Esophagus muscularis mucosa (tissue), 4 donors: Measurements from ENCODE around the gene HHLA2. TPM values are rescaled to one million over a fixed set of nuclear protein-coding genes. Genes with fewer than 3 reads are reported as not detected.

Source experiments
- DNase-seq: peaks from one replicate; pipeline ENCODE4 v3.0.0-alpha.2; 2017; ENCODE audit errors: extremely low spot score
- H3K27ac ChIP-seq, 4 donors: fragments of 200-600 bp; sonication (generic); replicated peaks in 1 of 4; 1 replicate in 3 of 4; 2 replicates in 1 of 4; pipeline ENCODE4 v1.5.1; 2016 to 2019; ENCODE audit warnings: mild to moderate bottlenecking in 1 of 4
- H3K27me3 ChIP-seq, 4 donors: fragments of 200-600 bp; sonication (generic); one replicate each; pipeline versions ENCODE4 v1.5.1 to v1.6.0; 2016 to 2019
- H3K36me3 ChIP-seq, 4 donors: fragments of 200-600 bp; sonication (generic); one replicate each; pipeline ENCODE4 v1.5.1; 2016 to 2019
- H3K4me1 ChIP-seq, 4 donors: fragments of 200-600 bp; sonication (generic); one replicate each; pipeline ENCODE4 v1.5.1; 2016 to 2019
- H3K4me3 ChIP-seq, 4 donors: fragments of 200-600 bp; sonication (generic); 1 replicate in 2 of 4; 2 replicates in 2 of 4; pipeline ENCODE4 v1.5.1; 2016 to 2019; ENCODE audit warnings: mild to moderate bottlenecking in 4 of 4, moderate library complexity in 1 of 4
- H3K9me3 ChIP-seq, 4 donors: fragments of 200-600 bp; sonication (generic); 1 replicate in 3 of 4; 2 replicates in 1 of 4; pipeline ENCODE4 v1.5.1; 2016 to 2019
- EP300 ChIP-seq: sonication (generic); formaldehyde crosslinking; IDR thresholded peaks from one replicate; pipeline ENCODE4 v1.6.1; 2017; ENCODE audit warnings: antibody characterized with exemption
- POLR2A ChIP-seq: fragments of 450-650 bp; IDR thresholded peaks from one replicate; pipeline ENCODE4 v1.6.1; 2017; ENCODE audit warnings: antibody characterized with exemption, moderate library complexity, mild to moderate bottlenecking, low read depth
- POLR2AphosphoS5 ChIP-seq, 2 donors: sonication (generic); formaldehyde crosslinking; IDR thresholded peaks; one replicate each; pipeline ENCODE4 v1.6.1; 2017; ENCODE audit warnings: antibody characterized with exemption in 2 of 2
- WGBS: methylation state at CpG from one replicate; pipeline ENCODE4 v1.1.5; 2018; 5-methylcytosine and 5-hydroxymethylcytosine counted together
- intact Hi-C: fragments of 100-400 bp; cut with DNase I; formaldehyde crosslinking; loops from one replicate; pipeline ENCODE4 v1.15.1; 2023
- total RNA-seq, 4 donors: library from RNA; depleted of rRNA; stranded (reverse); fragments of >200 nt; gene quantifications; one replicate each; pipeline versions ENCODE4 v1.1.0 to v1.2.1, GENCODE V29; 2016
- TF ChIP-seq, protein P1 (sequence below), 3 experiments: fragments of 200-600 bp in 2 of 3; fragments of 450-650 bp in 1 of 3; sonication (generic) in 2 of 3; IDR thresholded peaks; one replicate each; pipeline ENCODE4 v1.5.1; 2017 to 2019; ENCODE audit warnings: antibody characterized with exemption in 3 of 3, mild to moderate bottlenecking in 2 of 3, moderate library complexity in 1 of 3

HHLA2 gene
- total RNA-seq, 4 donors from 2014 or later, result not detected

DNA sequence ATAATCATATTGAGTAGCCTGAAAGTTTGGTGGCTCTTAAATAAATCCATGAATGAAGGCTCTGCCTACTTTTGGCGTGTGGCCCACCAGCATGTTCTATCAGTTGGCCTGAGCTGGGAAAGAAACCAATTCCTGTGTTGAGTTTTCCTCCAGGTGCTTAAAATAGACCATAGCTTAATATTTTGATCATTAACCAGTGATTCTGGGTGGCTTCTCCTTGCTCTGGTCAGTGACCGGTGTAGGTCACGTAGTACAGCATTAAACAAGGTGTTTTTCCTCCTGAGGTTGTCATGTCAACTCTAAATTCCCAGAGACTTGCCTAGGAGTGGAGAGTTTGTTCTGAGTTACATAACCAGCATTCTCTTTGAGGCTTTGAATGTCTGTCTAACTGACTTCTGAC lies 1.3 kb downstream of the HHLA2 start:
- WGBS, result 38% methylated on average over 3 of the region's 3 CpGs
- TF ChIP-seq POLR2A, result no peak
- no peak for TF ChIP-seq EP300
- TF ChIP-seq POLR2AphosphoS5 (IDR thresholded peaks at IDR 0.05), result no peak
- TF ChIP-seq, protein P1, sequence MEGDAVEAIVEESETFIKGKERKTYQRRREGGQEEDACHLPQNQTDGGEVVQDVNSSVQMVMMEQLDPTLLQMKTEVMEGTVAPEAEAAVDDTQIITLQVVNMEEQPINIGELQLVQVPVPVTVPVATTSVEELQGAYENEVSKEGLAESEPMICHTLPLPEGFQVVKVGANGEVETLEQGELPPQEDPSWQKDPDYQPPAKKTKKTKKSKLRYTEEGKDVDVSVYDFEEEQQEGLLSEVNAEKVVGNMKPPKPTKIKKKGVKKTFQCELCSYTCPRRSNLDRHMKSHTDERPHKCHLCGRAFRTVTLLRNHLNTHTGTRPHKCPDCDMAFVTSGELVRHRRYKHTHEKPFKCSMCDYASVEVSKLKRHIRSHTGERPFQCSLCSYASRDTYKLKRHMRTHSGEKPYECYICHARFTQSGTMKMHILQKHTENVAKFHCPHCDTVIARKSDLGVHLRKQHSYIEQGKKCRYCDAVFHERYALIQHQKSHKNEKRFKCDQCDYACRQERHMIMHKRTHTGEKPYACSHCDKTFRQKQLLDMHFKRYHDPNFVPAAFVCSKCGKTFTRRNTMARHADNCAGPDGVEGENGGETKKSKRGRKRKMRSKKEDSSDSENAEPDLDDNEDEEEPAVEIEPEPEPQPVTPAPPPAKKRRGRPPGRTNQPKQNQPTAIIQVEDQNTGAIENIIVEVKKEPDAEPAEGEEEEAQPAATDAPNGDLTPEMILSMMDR (IDR thresholded peaks at IDR 0.05), result no peak
- DNase-seq, result no peak
- no peak overlapping the region for H3K4me3 ChIP-seq
- no peaks in the 10 kb centered on the region for H3K36me3 ChIP-seq
- H3K27me3 ChIP-seq, result no peaks in the 10 kb centered on the region
- intact Hi-C loops, result no loop called here
- no peaks in the 10 kb centered on the region for H3K9me3 ChIP-seq
- peaks cover 3 to 10% (median 4%) of the 10 kb centered on the region in 4 donors for H3K4me1 ChIP-seq
- H3K27ac ChIP-seq, result no peak overlapping the region

DNA sequence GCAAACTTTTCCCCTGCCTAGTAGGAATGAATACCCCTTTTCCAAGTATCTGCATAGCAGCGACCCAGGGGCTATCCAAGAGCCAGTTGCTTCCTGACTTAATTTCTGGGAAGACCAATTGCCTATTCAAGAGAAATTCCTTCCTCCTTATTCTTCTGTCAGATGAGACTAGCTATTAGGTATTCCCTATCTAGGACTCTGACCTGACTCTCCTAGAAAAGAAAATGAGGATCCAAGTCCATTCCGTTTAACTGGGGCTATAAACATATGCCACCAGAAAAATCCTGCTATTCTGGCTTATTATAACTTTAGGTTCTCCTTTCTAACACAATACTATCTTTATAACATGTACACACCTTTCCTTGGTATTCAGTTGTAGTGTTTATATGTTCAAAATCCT lies 1.7 kb downstream of the HHLA2 start:
- intact Hi-C loops, result no loop called here
- H3K27me3 ChIP-seq, result no peaks in the 10 kb centered on the region
- H3K36me3 ChIP-seq, result no peaks in the 10 kb centered on the region
- WGBS, result 75% methylated on average over 2 of the region's 2 CpGs
- H3K27ac ChIP-seq, result no peak overlapping the region
- peaks cover 3 to 10% (median 4%) of the 10 kb centered on the region in 4 donors for H3K4me1 ChIP-seq
- no peaks in the 10 kb centered on the region for H3K9me3 ChIP-seq
- no peak for TF ChIP-seq EP300
- no peak for TF ChIP-seq POLR2AphosphoS5 (IDR thresholded peaks at IDR 0.05)
- TF ChIP-seq, protein P1 (IDR thresholded peaks at IDR 0.05), result no peak
- TF ChIP-seq POLR2A, result no peak
- H3K4me3 ChIP-seq, result no peak overlapping the region
- no peak for DNase-seq

DNA sequence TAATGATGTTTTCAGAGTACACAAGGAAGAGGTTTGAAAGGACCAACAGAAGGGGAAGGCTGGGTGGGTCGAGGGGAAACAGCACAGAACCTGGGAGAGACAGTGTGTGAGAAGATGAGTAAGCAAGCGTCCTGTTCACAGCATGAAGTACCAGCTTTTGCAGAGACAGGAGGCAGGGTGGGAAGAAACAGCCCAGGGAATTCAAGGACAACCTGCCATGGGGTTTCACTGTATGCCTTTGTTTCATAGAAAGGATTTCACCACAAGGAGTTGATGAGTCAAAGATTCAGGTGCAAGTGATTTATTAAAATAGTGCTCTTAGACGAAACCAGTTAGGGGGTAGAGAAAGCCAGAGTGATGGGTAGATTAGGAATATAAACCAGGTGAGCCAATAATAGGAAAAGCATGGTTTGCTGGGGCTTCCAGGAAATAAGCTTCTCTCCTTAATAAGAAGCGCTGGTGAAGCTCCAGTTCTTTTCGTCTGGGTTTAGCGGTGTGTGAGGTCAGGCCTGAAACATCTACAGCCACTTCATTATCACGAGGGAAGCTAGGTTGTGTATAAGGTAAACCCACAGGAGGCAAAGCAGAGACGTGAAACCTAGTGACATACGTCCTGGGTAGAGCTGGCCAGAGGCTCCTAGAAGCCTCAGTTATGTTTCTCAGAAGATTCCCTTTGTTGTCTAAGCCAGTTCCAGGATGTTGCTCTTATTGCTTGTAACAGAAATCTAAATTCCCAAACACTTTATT lies 3.9 kb downstream of the HHLA2 start:
- no peak for TF ChIP-seq POLR2AphosphoS5 (IDR thresholded peaks at IDR 0.05)
- TF ChIP-seq POLR2A, result no peak
- TF ChIP-seq EP300, result no peak
- TF ChIP-seq, protein P1 (IDR thresholded peaks at IDR 0.05), result no peak

DNA sequence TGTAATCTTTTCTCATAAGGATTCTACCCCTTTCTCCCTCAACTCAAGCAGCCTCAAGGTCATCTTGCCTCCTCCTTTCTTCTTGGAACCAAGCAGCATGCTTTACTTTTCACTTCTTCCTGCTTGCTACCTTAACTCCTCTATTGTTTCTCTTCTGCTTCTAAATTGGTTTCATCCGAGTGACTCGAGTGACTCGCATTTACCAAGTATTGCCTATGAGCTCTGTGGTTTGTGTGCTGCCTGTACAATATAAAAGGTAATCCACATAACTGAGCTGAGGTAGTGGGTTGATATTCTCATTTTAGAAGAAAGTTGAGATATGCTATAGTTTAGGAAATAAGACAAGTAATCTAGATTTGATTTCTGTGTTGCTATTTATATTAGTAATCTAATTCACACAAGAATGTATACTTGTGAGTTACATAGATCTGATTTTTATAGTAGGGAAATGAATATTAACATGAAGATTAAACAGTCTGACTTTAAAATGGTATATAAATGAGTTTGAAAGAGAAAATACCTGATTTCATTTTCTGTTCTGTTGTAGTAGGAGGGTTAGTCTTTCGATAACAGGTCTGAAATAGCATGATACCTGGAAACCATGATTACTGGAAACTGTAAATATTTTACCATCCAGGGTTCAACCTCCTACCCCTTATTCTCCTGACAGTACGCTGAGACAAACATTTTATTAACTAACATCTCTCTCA lies 5.5 kb downstream of the HHLA2 start:
- no peaks in the 10 kb centered on the region for H3K36me3 ChIP-seq
- H3K4me3 ChIP-seq, result no peak overlapping the region
- 71% methylated on average over 5 of the region's 5 CpGs for WGBS
- no peak overlapping the region for H3K27ac ChIP-seq
- peaks cover 3 to 10% (median 4%) of the 10 kb centered on the region in 4 donors for H3K4me1 ChIP-seq
- no peaks in the 10 kb centered on the region for H3K27me3 ChIP-seq
- TF ChIP-seq EP300 (no peak), POLR2A (no peak), POLR2AphosphoS5 (IDR thresholded peaks at IDR 0.05) (no peak)
- TF ChIP-seq, protein P1 (IDR thresholded peaks at IDR 0.05), result no peak
- H3K9me3 ChIP-seq, result no peaks in the 10 kb centered on the region
- DNase-seq, result no peak
- intact Hi-C loops, result no loop called here

More for the DNA sequence above, 3.9 kb downstream of the HHLA2 start:
- Histone ChIP-seq H3K4me1 (peaks cover 3 to 10% (median 4%) of the 10 kb centered on the region in 4 donors), H3K4me3 (no peak overlapping the region), H3K9me3 (no peaks in the 10 kb centered on the region), H3K27me3 (no peaks in the 10 kb centered on the region), H3K27ac (no peak overlapping the region), H3K36me3 (no peaks in the 10 kb centered on the region)
- DNase-seq, result no peak
- intact Hi-C loops, result no loop called here
- 62% methylated on average over 9 of the region's 9 CpGs for WGBS
